Epithelial cell of prostate (primary cell): ENCODE results near the gene CNIH3.

Source experiments
- DNase-seq: peaks from one replicate; pipeline ENCODE4 v3.0.0-alpha.2; 2011; ENCODE audit warnings: low read depth, low spot score
- H3K27ac ChIP-seq: fragments of 450-650 bp; 2 replicates; pipeline ENCODE4 v1.5.1; 2017; ENCODE audit warnings: mild to moderate bottlenecking

The CNIH3 gene

GRCh38 chr1:224612246-224612645, 3.9 kb upstream of the CNIH3 start:
- DNase-seq: no peak
- H3K27ac ChIP-seq: no peak overlapping the region

DNA sequence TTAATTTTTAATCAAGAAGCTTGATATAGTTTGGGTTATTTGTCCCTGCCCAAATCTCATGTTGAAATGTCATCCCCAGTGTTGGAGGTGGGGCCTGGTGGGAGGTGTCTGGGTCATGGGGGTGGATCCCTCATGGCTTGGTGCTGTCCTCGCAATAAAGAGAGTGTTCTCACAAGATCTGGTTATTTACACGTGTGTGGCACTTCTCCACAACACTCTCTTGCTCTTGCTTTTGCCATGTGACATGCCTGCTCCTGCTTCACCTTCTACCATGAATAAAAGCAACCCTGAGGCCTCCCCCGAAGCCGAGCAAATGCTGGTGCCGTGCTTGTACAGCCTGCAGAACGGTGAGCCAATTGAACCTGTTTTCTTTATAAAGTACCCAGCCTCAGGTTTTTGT, 2.6 kb upstream of the CNIH3 start:
- no peak overlapping the region for H3K27ac ChIP-seq
- no peak for DNase-seq

DNA sequence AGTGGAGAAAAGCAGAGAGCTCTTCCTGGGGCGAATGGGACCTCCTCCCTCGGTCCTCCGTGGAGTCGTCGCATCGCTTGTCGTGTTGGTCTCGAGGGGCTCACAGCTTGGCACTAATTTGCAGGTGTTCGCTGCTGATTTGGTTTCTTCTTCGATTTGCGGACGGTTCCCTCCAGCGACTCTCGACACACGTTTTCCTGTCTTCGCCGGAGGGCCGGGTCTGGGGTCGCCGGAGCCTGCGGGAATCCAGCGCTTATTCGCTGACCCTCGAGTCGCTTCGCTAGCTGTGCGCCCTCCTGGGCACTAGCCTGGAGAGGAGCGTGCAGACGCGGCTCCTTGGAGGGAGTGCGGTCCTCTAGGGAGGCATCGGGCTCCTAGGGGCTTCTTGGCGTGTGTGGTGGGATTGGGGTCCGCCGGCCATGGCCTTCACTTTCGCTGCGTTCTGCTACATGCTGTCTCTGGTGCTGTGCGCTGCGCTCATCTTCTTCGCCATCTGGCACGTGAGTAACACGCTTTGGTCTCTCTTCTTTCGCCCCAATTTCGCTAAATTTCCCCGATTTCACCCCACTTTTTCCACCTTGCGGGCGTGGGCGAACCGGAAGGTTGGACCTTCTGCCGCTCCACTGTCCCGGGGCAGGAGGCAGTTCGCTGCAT, 766 bp downstream of the CNIH3 start:
- H3K27ac ChIP-seq: no peak overlapping the region

GRCh38 chr1:224617410-224618355, 1.6 kb downstream of the CNIH3 start:
- no peak overlapping the region for H3K27ac ChIP-seq
- no peak for DNase-seq

More for the DNA sequence above, 766 bp downstream of the CNIH3 start:
- no peak for DNase-seq

DNA sequence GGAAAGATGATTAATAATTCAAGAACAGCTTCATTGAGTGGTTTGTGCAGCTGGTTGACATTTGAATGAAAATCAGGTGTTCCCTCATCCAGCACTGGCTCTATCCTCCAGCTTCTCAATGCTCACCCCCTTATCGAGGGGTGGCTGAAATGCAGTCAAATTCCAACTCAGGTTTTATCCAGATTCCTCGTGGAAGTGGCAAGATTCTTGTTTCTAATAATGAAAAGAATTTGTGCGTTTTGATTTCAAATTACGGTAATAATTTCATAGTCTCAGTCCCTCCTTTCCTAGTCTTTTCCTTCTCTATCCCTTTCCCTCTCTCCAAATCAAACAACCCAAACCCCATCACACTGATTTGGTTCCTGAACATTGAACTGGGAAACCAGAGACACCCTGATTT, 3.1 kb downstream of the CNIH3 start:
- DNase-seq: no peak
- no peak overlapping the region for H3K27ac ChIP-seq

- H3K27ac ChIP-seq: no peak overlapping the region
- DNase-seq: no peak
These were observed 4.0 kb downstream of the CNIH3 start for GRCh38 chr1:224620105-224620504.

DNA sequence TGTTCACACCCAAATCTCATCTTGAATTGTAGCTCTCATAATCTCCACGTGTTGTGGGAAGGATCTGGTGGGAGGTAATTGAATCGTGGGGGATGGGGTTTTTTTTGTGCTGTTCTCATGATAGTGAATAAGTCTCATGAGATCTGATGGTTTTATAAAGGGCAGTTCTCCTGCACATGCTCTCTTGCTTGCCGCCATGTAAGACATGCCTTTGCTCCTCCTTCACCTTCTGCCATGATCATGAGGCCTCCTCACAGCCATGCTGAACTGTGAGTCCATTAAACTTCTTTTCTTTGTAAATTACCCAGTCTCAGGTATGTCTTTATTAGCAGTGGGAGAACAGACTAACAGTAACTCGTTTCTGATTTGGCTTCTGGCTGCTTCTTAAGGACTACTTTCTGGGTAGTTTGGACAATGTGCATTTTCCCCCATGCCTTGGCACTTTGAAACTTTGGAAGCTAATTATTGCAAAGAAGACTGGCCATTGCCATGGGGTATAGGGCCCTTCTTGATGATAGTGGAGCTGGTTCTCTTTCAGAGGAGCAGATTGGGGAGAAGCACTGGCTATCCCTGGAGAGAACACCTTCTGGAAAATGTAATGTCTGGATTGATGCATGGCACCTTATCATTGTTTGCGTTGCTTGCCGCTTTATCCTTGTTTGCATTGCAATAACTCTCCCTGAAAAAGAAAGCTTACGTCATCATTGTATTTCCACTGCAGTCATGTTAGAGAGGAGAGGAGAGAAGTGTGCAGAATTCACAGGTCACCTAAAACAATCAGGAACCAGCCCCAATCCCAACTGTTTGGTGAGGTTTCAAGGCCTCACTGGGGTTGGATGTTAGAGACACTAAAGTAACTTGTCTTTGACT, 5.9 kb downstream of the CNIH3 start:
- no peak for DNase-seq
- no peak overlapping the region for H3K27ac ChIP-seq

DNA sequence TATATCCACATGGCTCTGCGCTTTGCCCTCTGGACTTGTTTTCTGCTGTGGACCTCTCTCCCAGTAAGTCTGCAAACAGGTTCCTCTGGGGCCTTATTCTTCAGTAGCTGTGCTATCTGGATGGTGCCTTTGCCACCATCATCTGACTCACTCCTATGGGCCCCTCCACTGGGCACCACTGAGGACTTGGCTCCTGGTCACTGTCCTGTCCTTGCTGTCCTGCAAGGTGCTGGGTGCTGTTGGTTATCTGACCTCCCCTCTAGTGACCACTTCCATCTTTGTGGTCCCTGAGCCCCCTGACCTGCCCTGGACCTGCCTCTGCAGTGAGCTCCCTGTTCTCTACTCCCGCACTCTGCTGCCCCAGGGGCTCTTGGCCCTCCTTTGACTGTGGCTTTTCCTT, 6.7 kb downstream of the CNIH3 start:
- no peak for DNase-seq
- H3K27ac ChIP-seq: no peak overlapping the region

DNA sequence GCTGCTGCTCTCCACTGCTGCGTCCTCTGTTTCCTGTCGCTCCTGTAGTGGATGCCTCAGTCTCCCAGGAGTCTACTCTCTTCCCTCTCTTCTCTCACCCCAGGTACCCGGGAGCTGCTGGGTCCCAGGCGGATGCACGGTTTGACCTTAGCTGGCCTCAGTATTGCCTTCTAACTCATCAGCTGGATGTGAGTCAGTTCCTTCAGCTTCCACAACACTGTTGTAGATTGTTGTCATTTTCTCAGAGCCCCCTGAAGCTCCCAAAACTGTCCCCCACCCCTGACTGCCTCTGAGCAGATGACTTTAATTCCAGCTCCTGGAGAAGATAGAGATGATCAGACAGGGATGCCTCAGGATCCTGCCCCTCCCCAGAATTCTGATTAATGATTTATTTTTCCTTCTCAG, 7.2 kb downstream of the CNIH3 start:
- no peak for DNase-seq
- H3K27ac ChIP-seq: peak overlapping the region; percentile 51

DNA sequence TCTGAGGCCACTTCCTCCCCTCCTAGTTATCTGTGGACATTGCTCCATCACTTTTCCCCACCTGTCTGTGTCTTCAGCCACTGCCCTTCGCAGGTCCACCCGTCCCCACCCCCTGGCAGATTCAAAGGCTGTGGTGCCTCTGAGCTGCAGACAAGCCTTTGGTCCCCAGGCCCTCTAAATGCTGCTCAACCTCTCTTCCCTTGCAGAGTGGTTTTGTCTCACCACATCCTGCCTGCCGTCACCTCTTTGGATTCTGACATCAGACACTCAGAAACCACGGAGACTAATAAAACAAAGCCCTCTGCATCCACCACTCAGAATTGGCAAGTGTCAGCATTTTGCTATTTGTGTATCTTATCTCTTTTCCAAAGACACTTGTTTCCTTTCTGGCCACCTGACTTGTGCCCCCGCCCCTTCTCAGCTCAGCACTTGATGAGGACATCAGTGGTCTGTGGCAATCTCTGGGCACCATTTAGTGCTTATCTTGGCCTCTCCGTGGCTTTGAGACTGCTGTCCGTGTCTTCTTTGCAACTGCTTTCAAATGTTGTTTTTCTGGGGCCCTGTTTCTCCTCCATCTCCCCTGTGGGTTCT, 7.7 kb downstream of the CNIH3 start:
- peak; percentile 29 for DNase-seq
- peak overlapping the region; percentile 51 for H3K27ac ChIP-seq

DNA sequence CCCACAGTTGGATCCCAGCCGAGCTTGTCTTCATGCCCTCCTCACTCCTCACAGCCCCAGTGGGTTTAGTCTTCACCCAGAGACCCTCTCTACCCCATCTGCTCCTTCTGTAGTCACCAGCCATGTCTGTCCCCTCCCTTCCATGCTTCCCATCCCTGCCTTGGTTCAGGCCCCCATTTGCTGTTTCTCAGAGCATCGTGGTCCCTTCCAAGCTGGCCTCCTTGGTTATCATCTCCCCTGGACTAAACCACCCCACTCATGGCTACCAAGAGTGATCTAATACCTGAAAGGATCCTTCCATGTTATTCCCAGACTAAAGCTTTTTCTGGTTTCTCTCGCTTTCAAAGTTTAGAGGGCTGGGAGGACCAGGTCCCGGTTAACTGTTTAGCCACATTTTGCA, 8.3 kb downstream of the CNIH3 start:
- H3K27ac ChIP-seq: peak overlapping the region; percentile 51
- no peak for DNase-seq

GRCh38 chr1:224626042-224626441, 9.9 kb downstream of the CNIH3 start:
- H3K27ac ChIP-seq: no peak overlapping the region
- DNase-seq: no peak

- H3K27ac ChIP-seq: no peak overlapping the region
- no peak for DNase-seq
These were observed 13.8 kb downstream of the CNIH3 start for GRCh38 chr1:224629965-224630364.

- H3K27ac ChIP-seq: no peak overlapping the region
- DNase-seq: no peak
These were observed 15.5 kb downstream of the CNIH3 start for GRCh38 chr1:224631462-224632115.

DNA sequence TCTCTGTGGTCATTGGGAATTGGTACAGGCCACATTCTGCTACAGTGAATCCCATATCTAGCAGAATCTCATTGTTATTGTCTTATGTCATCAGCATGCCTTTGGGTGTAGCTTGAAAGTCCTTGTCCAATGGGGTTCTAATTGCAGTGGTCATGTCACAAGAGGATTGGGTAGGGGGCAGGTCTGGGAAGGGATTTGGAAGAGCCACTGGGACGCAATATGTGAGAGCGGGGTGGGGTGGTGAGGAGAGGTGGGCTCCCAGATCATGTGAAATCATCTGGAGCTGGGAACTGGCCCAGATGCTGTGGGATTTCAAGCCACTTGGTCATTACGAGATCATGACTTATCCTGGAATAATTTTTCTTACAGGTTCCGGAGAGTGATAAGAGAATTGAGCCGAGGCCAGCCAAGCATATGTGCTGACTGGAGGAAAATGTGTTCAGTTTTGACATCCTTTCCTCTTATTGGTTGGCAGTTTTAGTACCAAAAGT, 16.3 kb downstream of the CNIH3 start:
- DNase-seq: no peak
- H3K27ac ChIP-seq: no peak overlapping the region

DNA sequence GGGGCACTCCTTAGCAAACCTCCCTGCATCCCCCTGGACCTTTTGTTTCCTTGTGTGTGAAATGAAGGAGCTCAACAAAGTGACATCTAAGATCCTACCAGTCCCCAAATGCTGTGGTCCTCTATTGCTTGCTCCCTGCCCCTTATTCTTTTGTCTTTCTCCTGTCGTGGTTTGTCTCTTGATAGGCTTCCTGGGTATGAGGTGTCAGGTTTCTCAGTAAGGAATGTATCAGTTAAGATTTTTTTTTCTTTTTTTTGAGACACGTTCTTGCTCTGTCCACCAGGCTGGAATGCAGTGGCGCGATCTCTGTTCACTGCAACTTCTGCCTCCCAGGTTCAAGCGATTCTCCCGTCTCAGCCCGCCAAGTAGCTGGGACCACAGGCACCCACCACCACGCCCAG, 16.8 kb downstream of the CNIH3 start:
- H3K27ac ChIP-seq: no peak overlapping the region
- DNase-seq: no peak

- peak overlapping the region; percentile 39 for H3K27ac ChIP-seq
- no peak for DNase-seq
These were observed 19.2 kb downstream of the CNIH3 start for GRCh38 chr1:224635356-224635755.

GRCh38 chr1:224637515-224637914, 21.4 kb downstream of the CNIH3 start:
- H3K27ac ChIP-seq: peak overlapping the region; percentile 48
- no peak for DNase-seq

GRCh38 chr1:224637936-224638335, 21.8 kb downstream of the CNIH3 start:
- no peak for DNase-seq
- H3K27ac ChIP-seq: peak overlapping the region; percentile 48
